ENCODE data around the gene ZNF513. TPM values are rescaled to one million over a fixed set of nuclear protein-coding genes. Genes with fewer than 3 reads are reported as not detected.

Gene ZNF513
- total RNA-seq, 2 experiments from 2014 or later = 6.8 to 7.2 TPM

- H3K36me3 Mint-ChIP-seq (ENCODE audit: low read depth) = peaks cover 23% of the 10 kb centered on the region
- no peak for TF ChIP-seq CTCF (IDR thresholded peaks at IDR 0.05)
- H3K4me3 Mint-ChIP-seq = peak overlapping the region; percentile 89
- peaks cover 28% of the 10 kb centered on the region for H3K4me1 Mint-ChIP-seq (ENCODE audit: low read depth)
- no peaks in the 10 kb centered on the region for H3K27me3 Mint-ChIP-seq
- intact Hi-C loops (cut with micrococcal nuclease) = loop anchor here (2.0 kb wide), 1 partner anchor 13 kb away; the partner anchor contains the start of gene GTF3C2
- POLR2A ChIA-PET = interaction anchor here (0.6 to 8.0 kb wide), 14 partner anchors 9 to 294 kb away, joined by 3 to 84 read pairs (median 4); partner anchors contain the start of genes GTF3C2, NRBP1, PPM1G and SLC4A1AP
- ATAC-seq (no peak), DNase-seq (no peak)
- CTCF ChIA-PET = interaction anchor here (0.7 to 3.7 kb wide), 13 partner anchors 10 to 314 kb away, joined by 3 to 15 read pairs (median 4); partner anchors contain the start of genes GTF3C2, MPV17 and PPM1G
- H3K9me3 Mint-ChIP-seq = no peaks in the 10 kb centered on the region
- peak overlapping the region; percentile 94 for H3K27ac Mint-ChIP-seq
These were observed 11.0 kb downstream of the ZNF513 start for GRCh38 chr2:27369471-27370025.

- Mint-ChIP-seq H3K9me3 (no peaks in the 10 kb centered on the region), H3K27ac (no peak overlapping the region), H3K4me1 (ENCODE audit: low read depth) (peaks cover 6% of the 10 kb centered on the region), H3K4me3 (no peak overlapping the region), H3K36me3 (ENCODE audit: low read depth) (peaks cover 16% of the 10 kb centered on the region), H3K27me3 (no peaks in the 10 kb centered on the region)
- intact Hi-C loops (cut with micrococcal nuclease) = no loop called here
- POLR2A ChIA-PET = interaction anchor here (0.6 to 2.1 kb wide), 3 partner anchors 12 to 28 kb away, joined by 3 to 5 read pairs (median 3); no protein-coding TSS in a partner anchor
- CTCF ChIA-PET = interaction anchor here (0.7 kb wide), 1 partner anchor 274 kb away, joined by 4 read pairs; no protein-coding TSS in a partner anchor
- no peak for DNase-seq
- no peak for TF ChIP-seq CTCF (IDR thresholded peaks at IDR 0.05)
- ATAC-seq = no peak
These were observed 16.6 kb downstream of the ZNF513 start for GRCh38 chr2:27363933-27364332.

GRCh38 chr2:27362678-27363420 is 17.7 kb downstream of the ZNF513 start:
- Mint-ChIP-seq H3K36me3 (ENCODE audit: low read depth) (peaks cover 24% of the 10 kb centered on the region), H3K4me3 (no peak overlapping the region), H3K9me3 (no peaks in the 10 kb centered on the region), H3K4me1 (ENCODE audit: low read depth) (peaks cover 10% of the 10 kb centered on the region), H3K27ac (peak overlapping the region; percentile 21), H3K27me3 (no peaks in the 10 kb centered on the region)
- no peak for TF ChIP-seq CTCF (IDR thresholded peaks at IDR 0.05)
- no peak for DNase-seq
- ChIA-PET CTCF (interaction anchor here (1.1 to 1.2 kb wide), 2 partner anchors 60 to 62 kb away, joined by 3 to 4 read pairs; no protein-coding TSS in a partner anchor), POLR2A (interaction anchor here (0.9 to 2.1 kb wide), 2 partner anchors 9 to 11 kb away, joined by 5 to 9 read pairs; no protein-coding TSS in a partner anchor)
- intact Hi-C loops (cut with micrococcal nuclease) = no loop called here
- ATAC-seq = no peak

DNA sequence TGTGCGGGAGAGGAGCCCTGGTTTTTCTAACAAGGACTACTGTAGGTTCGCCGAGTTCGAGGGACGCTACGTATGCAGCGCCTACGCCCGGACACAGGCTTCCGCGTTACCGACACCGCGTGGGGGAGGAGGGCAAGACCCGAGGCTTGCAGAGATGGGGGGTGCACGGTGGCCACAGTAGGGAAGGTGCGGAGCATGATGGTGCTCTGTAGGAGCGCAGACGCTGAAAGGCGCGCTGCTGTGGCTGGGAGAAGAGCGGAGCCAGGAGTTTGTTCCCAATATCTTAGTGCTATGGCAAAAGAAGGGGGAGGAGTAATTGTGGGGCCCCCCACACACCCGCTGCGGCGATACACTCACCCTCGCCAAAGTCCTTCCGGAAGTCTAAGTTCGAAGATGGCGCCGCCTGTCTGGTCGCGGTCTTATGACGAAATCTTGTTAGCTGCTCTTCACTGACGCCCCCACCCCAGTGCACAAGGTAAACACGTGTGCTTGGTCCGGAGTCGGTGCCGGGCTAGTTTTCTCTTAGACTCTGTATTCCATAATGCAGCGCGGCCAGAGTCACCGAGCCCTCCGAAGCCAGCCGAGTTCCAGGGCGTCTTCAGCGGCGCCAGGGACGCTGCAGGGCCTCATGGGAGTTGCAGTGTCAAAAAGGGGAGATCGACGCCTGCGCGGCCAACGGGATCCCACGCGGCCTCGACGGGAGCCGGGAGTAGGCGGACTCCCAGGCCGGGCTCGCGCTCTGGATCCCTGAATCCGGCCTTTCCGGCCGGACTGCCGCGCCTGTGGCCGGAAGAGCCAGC is 24.0 kb downstream of the ZNF513 start, which contains the start of gene GTF3C2:
Gene GTF3C2, minus strand, starts transcription at position 383 of the 800 bp plus-strand sequence. CDS start 13,210 bp downstream, outside the sequence.
- DNase-seq (peak; percentile 98), ATAC-seq (peak; percentile 79)
- Mint-ChIP-seq H3K9me3 (no peaks in the 10 kb centered on the region), H3K4me1 (ENCODE audit: low read depth) (peaks cover 48% of the 10 kb centered on the region), H3K4me3 (peak within 1 kb of the TSS; percentile 94), H3K27me3 (no peaks in the 10 kb centered on the region), H3K36me3 (ENCODE audit: low read depth) (peaks cover 20% of the 10 kb centered on the region), H3K27ac (peak within 1 kb of the TSS; percentile 99)
- ChIA-PET CTCF (interaction anchor here (1.0 to 2.8 kb wide), 4 partner anchors 12 to 327 kb away, joined by 3 to 15 read pairs (median 4); partner anchors contain the start of genes EIF2B4 and SNX17), POLR2A (interaction anchor here (0.7 to 2.9 kb wide), 13 partner anchors 9 to 285 kb away, joined by 3 to 84 read pairs (median 4); partner anchors contain the start of genes EIF2B4, MPV17, NRBP1 and PPM1G)
- TF ChIP-seq CTCF (IDR thresholded peaks at IDR 0.05) = no peak
- intact Hi-C loops (cut with micrococcal nuclease) = loop anchor here (2.0 to 5.0 kb wide), 2 partner anchors 14 to 34 kb away; partner anchors contain the start of genes EIF2B4, MPV17 and SNX17

All from activated CD8-positive, alpha-beta T cell treated with anti-CD3 and anti-CD28 coated beads for 36 hours (primary cell).